DMS153 treated with DMSO at 0.1 percent for 48 hours (cell line): ENCODE data around the gene CCDC127.
"Not testable (repeated sequence)": the region's sequence is repeated elsewhere in the genome, so short reads cannot be mapped to it uniquely, and the experiment has no call there.

Experiments
- DNase-seq: peaks from one replicate; lab custom pipeline; 2025; ENCODE audit not compliant: unreplicated experiment; lab: John Stamatoyannopoulos, UW

Gene CCDC127

GRCh38 chr5:173392-174290 lies 44.3 kb downstream of the CCDC127 start:
- DNase-seq, result no peak

- DNase-seq, result no peak
These were observed 45.1 kb downstream of the CCDC127 start for GRCh38 chr5:172841-173251.

- no peak for DNase-seq
These were observed 45.5 kb downstream of the CCDC127 start for GRCh38 chr5:172421-172820.

GRCh38 chr5:171801-172331 lies 46.1 kb downstream of the CCDC127 start:
- no peak for DNase-seq

GRCh38 chr5:170971-171800 lies 46.8 kb downstream of the CCDC127 start:
- no peak for DNase-seq

GRCh38 chr5:169728-170094 lies 48.2 kb downstream of the CCDC127 start:
- DNase-seq, result no peak

- DNase-seq, result no peak
These were observed 48.8 kb downstream of the CCDC127 start for GRCh38 chr5:169071-169727.

GRCh38 chr5:167982-168660 lies 49.8 kb downstream of the CCDC127 start:
- DNase-seq, result no peak

- no peak for DNase-seq
These were observed 50.4 kb downstream of the CCDC127 start for GRCh38 chr5:167511-167910.

GRCh38 chr5:166441-167372 lies 51.2 kb downstream of the CCDC127 start:
- no peak for DNase-seq

- DNase-seq, result not testable (repeated sequence)
These were observed 53.2 kb downstream of the CCDC127 start for GRCh38 chr5:164783-165182.

- no peak for DNase-seq
These were observed 53.7 kb downstream of the CCDC127 start for GRCh38 chr5:164244-164643.

GRCh38 chr5:163841-164240 lies 54.1 kb downstream of the CCDC127 start:
- DNase-seq, result no peak

- DNase-seq, result no peak
These were observed 54.7 kb downstream of the CCDC127 start for GRCh38 chr5:163338-163620.

- no peak for DNase-seq
These were observed 55.2 kb downstream of the CCDC127 start for GRCh38 chr5:162565-163337.

GRCh38 chr5:162190-162564 lies 55.8 kb downstream of the CCDC127 start:
- DNase-seq, result no peak

GRCh38 chr5:161803-162110 lies 56.2 kb downstream of the CCDC127 start:
- no peak for DNase-seq

- no peak for DNase-seq
These were observed 56.8 kb downstream of the CCDC127 start for GRCh38 chr5:160921-161802.

- no peak for DNase-seq
These were observed 57.8 kb downstream of the CCDC127 start for GRCh38 chr5:160173-160510.
